IPS DF 4.7 (cell line): ENCODE results near the gene SLC35G1.

Experiments used
- DNase-seq: peaks from one replicate; pipeline ENCODE4 v3.0.0-alpha.2; 2013; ENCODE audit warnings: low spot score; ENCODE audit errors: extremely low read depth

SLC35G1 gene

GRCh38 chr10:93947524-93947923 lies 53.7 kb downstream of the SLC35G1 start:
- DNase-seq: no peak

- DNase-seq: no peak
Measured at GRCh38 chr10:93951905-93952304, 58.1 kb downstream of the SLC35G1 start.
